Hypothalamus (tissue), 51 donors: ENCODE data around the gene SLITRK3.

Experiments used
- DNase-seq, 51 donors: peaks; one replicate each; lab custom pipeline; 2025; lab: John Stamatoyannopoulos, UW

Gene SLITRK3

GRCh38 chr3:165195640-165196576, at the start of gene SLITRK3:
Gene SLITRK3 (minus strand): TSS chr3:165196384. CDS start chr3:165190830, 5,554 bp downstream.
- peak in 13 of 51 donors; percentile 5 to 80 (median 37) for DNase-seq

GRCh38 chr3:165243597-165243996, 47.4 kb upstream of the SLITRK3 start:
- no peak for DNase-seq

- no peak for DNase-seq
Observed at GRCh38 chr3:165233501-165234195, 37.5 kb upstream of the SLITRK3 start.

- DNase-seq = no peak
Observed at GRCh38 chr3:165225604-165226003, 29.4 kb upstream of the SLITRK3 start.

- no peak for DNase-seq
Observed at GRCh38 chr3:165217739-165218138, 21.6 kb upstream of the SLITRK3 start.

GRCh38 chr3:165212580-165212979, 16.4 kb upstream of the SLITRK3 start:
- DNase-seq = no peak

- no peak for DNase-seq
Observed at GRCh38 chr3:165211721-165212120, 15.5 kb upstream of the SLITRK3 start.

GRCh38 chr3:165210727-165211126, 14.5 kb upstream of the SLITRK3 start:
- DNase-seq = no peak

GRCh38 chr3:165210132-165210531, 13.9 kb upstream of the SLITRK3 start:
- no peak for DNase-seq

- DNase-seq = peak in 42 of 51 donors; percentile 7 to 84 (median 60)
Observed at GRCh38 chr3:165206454-165207266, 10.5 kb upstream of the SLITRK3 start.

GRCh38 chr3:165204445-165204844, 8.3 kb upstream of the SLITRK3 start:
- no peak for DNase-seq

GRCh38 chr3:165202995-165203394, 6.8 kb upstream of the SLITRK3 start:
- DNase-seq = no peak

GRCh38 chr3:165201964-165202363, 5.8 kb upstream of the SLITRK3 start:
- no peak for DNase-seq

GRCh38 chr3:165197481-165197800, 1.3 kb upstream of the SLITRK3 start:
- DNase-seq = peak in 1 of 51 donors; percentile 58

- DNase-seq = peak in 12 of 51 donors; percentile 4 to 80 (median 42)
Observed at GRCh38 chr3:165196577-165197480, 645 bp upstream of the SLITRK3 start.

GRCh38 chr3:165195241-165195639, 944 bp downstream of the SLITRK3 start:
- peak in 1 of 51 donors; percentile 68 for DNase-seq

- peak in 4 of 51 donors; percentile 2 to 41 (median 10) for DNase-seq
Observed at GRCh38 chr3:165194511-165195240, 1.5 kb downstream of the SLITRK3 start.

GRCh38 chr3:165193366-165194254, 2.6 kb downstream of the SLITRK3 start:
- DNase-seq = peak in 5 of 51 donors; percentile 5 to 54 (median 20)
